ENCODE data around the gene GOLGA3.

- TF ChIP-seq, protein P1, sequence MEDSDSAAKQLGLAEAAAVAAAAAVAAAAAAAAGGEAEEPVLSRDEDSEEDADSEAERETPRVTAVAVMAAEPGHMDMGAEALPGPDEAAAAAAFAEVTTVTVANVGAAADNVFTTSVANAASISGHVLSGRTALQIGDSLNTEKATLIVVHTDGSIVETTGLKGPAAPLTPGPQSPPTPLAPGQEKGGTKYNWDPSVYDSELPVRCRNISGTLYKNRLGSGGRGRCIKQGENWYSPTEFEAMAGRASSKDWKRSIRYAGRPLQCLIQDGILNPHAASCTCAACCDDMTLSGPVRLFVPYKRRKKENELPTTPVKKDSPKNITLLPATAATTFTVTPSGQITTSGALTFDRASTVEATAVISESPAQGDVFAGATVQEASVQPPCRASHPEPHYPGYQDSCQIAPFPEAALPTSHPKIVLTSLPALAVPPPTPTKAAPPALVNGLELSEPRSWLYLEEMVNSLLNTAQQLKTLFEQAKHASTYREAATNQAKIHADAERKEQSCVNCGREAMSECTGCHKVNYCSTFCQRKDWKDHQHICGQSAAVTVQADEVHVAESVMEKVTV (CRISPR knock-in tag; IDR thresholded peaks at IDR 0.05) = no peak
- no peak for TF ChIP-seq NR2C1 (IDR thresholded peaks at IDR 0.05)
- TF ChIP-seq NR2C1 (tag; IDR thresholded peaks at IDR 0.05) = no peak
- no peak for TF ChIP-seq MXI1 (IDR thresholded peaks at IDR 0.05; ENCODE audit: low read depth, low read length)
- TF ChIP-seq E2F8 (IDR thresholded peaks at IDR 0.05; ENCODE audit: low read depth, partially characterized antibody) = no peak
- TF ChIP-seq GTF3C2 (IDR thresholded peaks at IDR 0.05; ENCODE audit: borderline replicate concordance, extremely low read depth, insufficient read length) = no peak
These were observed 32.9 kb upstream of the GOLGA3 start for GRCh38 chr12:132861558-132861957.
